ENCODE data around the gene SPON1. TPM values are rescaled to one million over a fixed set of nuclear protein-coding genes. Genes with fewer than 3 reads are reported as not detected.

SPON1 gene
- total RNA-seq, 4 donors from 2014 or later = 42.6 to 74.0 (median 56.1) TPM

DNA sequence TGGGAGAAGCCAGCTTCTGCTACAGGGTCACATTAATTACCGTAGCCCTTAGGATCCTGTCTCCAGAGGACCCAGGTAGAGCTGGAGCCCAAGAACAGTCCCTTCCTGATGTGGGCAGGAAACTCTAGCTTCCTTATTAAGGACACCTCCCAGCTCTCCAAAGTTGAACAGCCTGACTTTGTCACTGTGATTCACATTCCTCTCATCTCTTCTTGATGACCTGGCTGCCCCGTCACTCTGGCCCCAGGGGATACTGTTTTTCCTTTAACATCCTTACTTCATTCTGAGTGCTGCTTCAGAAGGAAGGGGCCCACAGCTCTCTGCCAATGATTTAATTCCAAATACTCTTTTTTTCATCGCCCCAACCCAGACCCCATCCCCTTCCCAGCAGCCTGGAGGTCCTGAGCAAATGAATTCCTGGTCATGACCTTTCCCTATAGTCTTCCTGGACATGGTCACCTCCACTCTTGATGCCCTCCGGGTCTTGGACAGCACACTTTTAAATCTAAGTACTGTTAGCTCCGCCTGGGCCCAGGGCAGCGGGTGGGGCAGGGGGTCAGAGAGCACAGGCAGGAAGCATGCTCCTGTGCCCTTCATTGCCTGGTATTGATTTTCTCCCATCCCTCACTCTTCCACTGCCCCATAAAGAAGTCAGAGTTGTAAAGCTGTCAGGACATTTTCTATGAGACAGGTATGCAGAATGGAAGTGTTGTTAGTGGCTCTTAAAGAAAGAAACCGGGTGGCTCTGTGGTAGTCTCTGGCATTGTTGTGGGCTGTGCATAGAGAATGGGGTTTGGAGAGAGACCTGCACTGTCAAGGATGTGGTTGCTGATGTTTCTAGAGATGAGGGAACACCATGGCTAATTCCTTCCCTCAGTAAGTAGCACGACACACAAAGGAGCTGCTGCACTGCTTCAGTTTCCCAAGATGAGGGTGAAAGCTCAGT, 22.3 kb upstream of the SPON1 start:
- WGBS, 2 donors (ENCODE audit: low coverage in 1 of 2) = 20 to 79% methylated on average over 1 to 8 of the region's 8 CpGs
- Histone ChIP-seq H3K36me3 (no peaks in the 10 kb centered on the region), H3K4me3 (no peak overlapping the region), H3K27ac (no peak overlapping the region), H3K4me1 (no peaks in the 10 kb centered on the region), H3K9me3 (no peaks in the 10 kb centered on the region), H3K27me3 (no peaks in the 10 kb centered on the region)
- in situ Hi-C loops (cut with MboI; ENCODE audit: low pct_ligation_motif_present in 1 of 4, low pct_unique_long_range_greater_than_20kb in 1 of 4, low sequenced_read_pairs in 3 of 4) = no loop called here
- no peak for DNase-seq
- intact Hi-C loops (cut with DNase I; ENCODE audit: low total_unique reads) = no loop called here
- TF ChIP-seq CTCF (IDR thresholded peaks at IDR 0.05) (no peak), POLR2AphosphoS5 (IDR thresholded peaks at IDR 0.05) (no peak), POLR2A (IDR thresholded peaks at IDR 0.05) (no peak), EP300 (IDR thresholded peaks at IDR 0.05; ENCODE audit: low read depth) (no peak)

DNA sequence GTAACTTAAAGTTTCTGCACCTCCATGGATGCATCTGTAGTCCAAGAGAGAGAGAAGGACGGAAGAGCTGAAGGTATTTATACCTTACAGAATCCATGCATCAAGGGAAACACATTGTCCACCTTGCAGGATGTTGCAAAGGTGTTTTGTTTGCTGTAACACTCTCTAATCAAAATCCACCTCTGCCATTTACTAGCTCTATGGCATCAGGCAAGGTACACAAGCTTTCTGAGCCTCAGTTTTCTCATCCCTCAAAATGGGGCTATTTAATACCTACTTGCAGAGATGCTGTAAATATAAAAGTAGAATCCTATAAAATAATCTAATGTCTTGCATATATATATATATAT, 21.6 kb upstream of the SPON1 start:
- TF ChIP-seq EP300 (IDR thresholded peaks at IDR 0.05; ENCODE audit: low read depth) (no peak), CTCF (IDR thresholded peaks at IDR 0.05) (no peak), POLR2A (IDR thresholded peaks at IDR 0.05) (no peak), POLR2AphosphoS5 (IDR thresholded peaks at IDR 0.05) (no peak)
- in situ Hi-C loops (cut with MboI; ENCODE audit: low pct_ligation_motif_present in 1 of 4, low pct_unique_long_range_greater_than_20kb in 1 of 4, low sequenced_read_pairs in 3 of 4) = no loop called here
- H3K27me3 ChIP-seq = no peaks in the 10 kb centered on the region
- H3K36me3 ChIP-seq = no peaks in the 10 kb centered on the region
- intact Hi-C loops (cut with DNase I; ENCODE audit: low total_unique reads) = no loop called here
- no peaks in the 10 kb centered on the region for H3K4me1 ChIP-seq
- WGBS, 2 donors (ENCODE audit: low coverage in 1 of 2) = 72% methylated on average over 1 of the region's 1 CpG; no CpG with 5 or more reads in 1 of the 2 donors
- no peak for DNase-seq
- H3K9me3 ChIP-seq = no peaks in the 10 kb centered on the region
- no peak overlapping the region for H3K27ac ChIP-seq
- H3K4me3 ChIP-seq = no peak overlapping the region

GRCh38 chr11:13941775-13942174, 20.7 kb upstream of the SPON1 start:
- no peak overlapping the region for H3K27ac ChIP-seq
- no peaks in the 10 kb centered on the region for H3K36me3 ChIP-seq
- in situ Hi-C loops (cut with MboI; ENCODE audit: low pct_ligation_motif_present in 1 of 4, low pct_unique_long_range_greater_than_20kb in 1 of 4, low sequenced_read_pairs in 3 of 4) (no loop called here), intact Hi-C loops (cut with DNase I; ENCODE audit: low total_unique reads) (no loop called here)
- no peaks in the 10 kb centered on the region for H3K4me1 ChIP-seq
- H3K27me3 ChIP-seq = no peaks in the 10 kb centered on the region
- no peaks in the 10 kb centered on the region for H3K9me3 ChIP-seq
- no peak for DNase-seq
- 100% methylated on average over 1 of the region's 1 CpG; no CpG with 5 or more reads in 1 of the 2 donors for WGBS, 2 donors (ENCODE audit: low coverage in 1 of 2)
- no peak for TF ChIP-seq POLR2AphosphoS5 (IDR thresholded peaks at IDR 0.05)
- no peak overlapping the region for H3K4me3 ChIP-seq

DNA sequence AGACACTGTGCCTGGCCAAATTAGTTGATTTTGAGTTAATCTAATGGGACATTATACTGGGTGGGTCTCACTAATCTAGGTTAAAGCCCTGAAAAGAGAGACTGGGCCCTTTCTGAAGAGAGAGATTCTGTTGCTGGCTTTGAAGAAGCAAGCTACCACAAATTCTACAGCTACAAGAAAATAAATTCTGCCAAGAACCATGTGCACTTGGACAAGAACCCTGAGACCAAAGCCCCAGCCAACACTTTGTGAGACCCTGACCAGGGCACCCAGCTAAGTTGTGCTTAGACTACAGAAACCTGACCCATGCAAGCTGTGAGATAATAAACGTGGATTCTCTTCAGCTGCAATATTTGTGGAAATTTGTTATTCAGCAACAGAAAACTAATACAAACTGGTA, 20.1 kb upstream of the SPON1 start:
- Histone ChIP-seq H3K9me3 (no peaks in the 10 kb centered on the region), H3K4me3 (no peak overlapping the region), H3K27ac (no peak overlapping the region), H3K36me3 (no peaks in the 10 kb centered on the region), H3K27me3 (no peaks in the 10 kb centered on the region), H3K4me1 (no peaks in the 10 kb centered on the region)
- in situ Hi-C loops (cut with MboI; ENCODE audit: low pct_ligation_motif_present in 1 of 4, low pct_unique_long_range_greater_than_20kb in 1 of 4, low sequenced_read_pairs in 3 of 4) = no loop called here
- no peak for DNase-seq
- WGBS, 2 donors (ENCODE audit: low coverage in 1 of 2) = 69% methylated on average over 1 of the region's 1 CpG; no CpG with 5 or more reads in 1 of the 2 donors
- intact Hi-C loops (cut with DNase I; ENCODE audit: low total_unique reads) = no loop called here
- TF ChIP-seq POLR2AphosphoS5 (IDR thresholded peaks at IDR 0.05) = no peak
- TF ChIP-seq POLR2A (IDR thresholded peaks at IDR 0.05) = no peak
- TF ChIP-seq CTCF (IDR thresholded peaks at IDR 0.05) = no peak
- TF ChIP-seq EP300 (IDR thresholded peaks at IDR 0.05; ENCODE audit: low read depth) = no peak

Measured in transverse colon (tissue), 4 donors.